NCI-H1417 (cell line): ENCODE results near the gene OR5AU1.
"Not testable (repeated sequence)": the region's sequence is repeated elsewhere in the genome, so short reads cannot be mapped to it uniquely, and the experiment has no call there.

ENCODE experiments used
- DNase-seq, 3 experiments: peaks; one replicate each; lab custom pipeline; 2025; lab: John Stamatoyannopoulos, UW

The OR5AU1 gene

DNA sequence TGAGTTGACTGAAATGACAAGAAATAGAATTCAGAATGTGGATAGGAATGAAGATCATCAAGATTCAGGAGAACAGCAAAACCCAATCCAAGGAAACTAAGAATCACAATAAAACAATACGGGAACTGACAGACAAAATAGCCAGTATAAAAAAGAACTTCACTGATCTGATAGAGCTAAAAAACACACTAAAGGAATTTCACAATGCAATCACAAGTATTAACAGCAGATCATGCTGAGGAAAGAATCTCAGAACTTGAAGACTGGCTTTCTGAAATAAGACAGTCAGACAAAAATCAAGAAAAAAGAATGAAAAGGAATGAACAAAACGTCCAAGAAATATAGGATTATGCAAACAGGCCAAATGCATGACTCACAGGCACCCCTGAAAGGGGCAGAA, 15.3 kb upstream of the OR5AU1 start:
- DNase-seq: no peak

DNA sequence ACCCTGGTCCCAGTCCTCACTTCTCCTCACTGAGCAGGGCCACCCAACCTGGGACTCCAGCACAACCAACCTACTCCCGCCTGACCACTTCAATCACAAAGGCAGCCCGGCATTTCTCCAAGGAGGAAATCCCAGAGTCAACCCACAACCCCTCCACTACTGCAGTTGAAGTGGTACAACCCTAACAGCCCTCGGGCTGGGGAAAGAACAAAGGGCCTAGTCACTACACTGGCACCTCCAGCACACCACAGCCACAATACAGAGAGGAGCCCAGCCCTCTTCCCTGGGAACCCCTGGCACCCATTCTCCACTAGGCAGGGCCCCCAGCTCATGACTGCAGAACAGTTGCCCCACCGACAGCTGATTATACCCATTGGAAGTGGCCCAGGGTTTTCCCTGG, 13.7 kb upstream of the OR5AU1 start:
- no peak for DNase-seq

DNA sequence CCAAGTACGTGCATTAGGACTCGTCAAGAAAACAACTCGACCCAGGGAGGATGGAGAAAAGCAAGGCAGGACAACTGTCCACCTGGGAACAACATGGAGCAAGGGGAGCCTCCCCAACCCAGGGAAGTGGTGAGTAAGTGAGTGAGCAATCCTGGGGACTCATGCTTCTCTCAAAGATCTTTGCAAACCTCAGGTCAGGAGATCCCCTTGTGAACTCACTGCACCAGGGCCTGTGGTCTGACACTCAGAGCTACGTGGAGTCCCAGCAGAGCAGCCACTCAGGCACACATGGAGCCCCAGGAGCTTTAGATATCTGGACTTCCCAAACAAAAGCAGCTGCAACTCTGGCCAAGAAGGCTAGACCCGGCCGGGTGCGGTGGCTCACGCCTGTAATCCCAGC, 12.2 kb upstream of the OR5AU1 start:
- DNase-seq: no peak

DNA sequence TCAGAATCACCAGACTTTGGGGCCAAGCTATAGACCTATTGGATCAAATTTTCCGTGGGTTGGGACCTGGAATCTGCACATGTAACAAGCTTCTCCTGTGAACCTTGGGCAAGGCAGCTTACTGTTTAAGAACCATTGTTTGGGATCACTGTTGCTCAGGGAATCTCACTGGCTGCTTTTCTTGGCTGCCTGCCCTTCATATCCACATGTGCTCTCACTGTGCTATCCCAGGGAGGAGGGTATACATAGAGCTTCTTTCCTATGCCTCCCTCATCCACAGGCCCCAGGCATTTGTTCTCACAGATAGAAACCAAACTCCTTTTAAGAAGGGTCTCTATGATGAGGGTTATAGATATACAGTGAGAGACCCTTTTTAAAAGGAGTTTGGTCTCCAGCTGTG, 9.8 kb upstream of the OR5AU1 start:
- not testable (repeated sequence) for DNase-seq

DNA sequence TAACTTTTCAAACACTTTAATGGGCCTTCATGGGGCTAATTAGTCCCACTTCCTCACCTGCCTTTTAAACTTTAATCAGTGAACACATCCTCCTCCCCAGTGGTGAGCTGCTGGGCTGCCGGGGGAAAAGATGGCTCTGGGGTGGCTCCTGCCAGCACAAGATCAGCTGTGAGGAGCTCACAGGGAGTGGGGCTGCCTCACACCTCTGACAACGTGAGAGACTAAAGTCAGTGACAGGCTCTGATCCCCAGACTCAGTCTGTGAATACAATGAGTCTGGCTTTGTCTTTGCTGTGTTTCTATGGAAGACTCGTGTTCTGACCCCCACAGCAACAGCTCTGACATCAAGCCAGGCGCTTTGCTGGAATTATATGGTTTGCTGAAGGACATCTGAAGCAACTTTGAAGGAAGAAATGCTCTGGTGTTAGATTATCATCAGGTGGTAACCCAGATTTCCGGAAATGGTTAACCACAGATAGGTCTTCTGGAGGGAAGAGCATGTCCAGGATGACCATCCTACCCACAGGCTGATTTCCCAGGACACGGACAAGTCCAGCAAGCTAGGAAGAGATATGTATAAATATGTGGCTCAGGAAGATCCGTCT, 9.2 kb upstream of the OR5AU1 start:
- not testable (repeated sequence) for DNase-seq

DNA sequence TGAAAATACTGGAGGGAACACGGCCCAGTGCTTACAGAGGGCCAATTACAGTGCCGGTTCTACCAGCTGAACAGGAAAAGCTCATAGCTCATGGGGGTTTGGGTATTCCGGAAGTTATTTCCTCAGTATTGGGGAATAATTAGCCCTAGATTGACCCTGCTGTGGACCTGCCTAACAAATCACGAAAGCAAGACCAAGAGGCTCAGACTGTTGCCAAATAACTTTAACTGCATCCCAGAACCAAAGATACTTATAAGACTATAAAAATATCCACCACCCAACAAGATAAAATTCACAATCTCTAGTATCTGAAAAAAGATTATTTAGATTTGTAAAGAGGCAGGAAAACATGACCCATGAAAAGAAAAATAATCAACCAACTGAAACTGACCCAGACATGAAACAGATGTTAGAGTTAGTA, 8.0 kb upstream of the OR5AU1 start:
- no peak for DNase-seq

DNA sequence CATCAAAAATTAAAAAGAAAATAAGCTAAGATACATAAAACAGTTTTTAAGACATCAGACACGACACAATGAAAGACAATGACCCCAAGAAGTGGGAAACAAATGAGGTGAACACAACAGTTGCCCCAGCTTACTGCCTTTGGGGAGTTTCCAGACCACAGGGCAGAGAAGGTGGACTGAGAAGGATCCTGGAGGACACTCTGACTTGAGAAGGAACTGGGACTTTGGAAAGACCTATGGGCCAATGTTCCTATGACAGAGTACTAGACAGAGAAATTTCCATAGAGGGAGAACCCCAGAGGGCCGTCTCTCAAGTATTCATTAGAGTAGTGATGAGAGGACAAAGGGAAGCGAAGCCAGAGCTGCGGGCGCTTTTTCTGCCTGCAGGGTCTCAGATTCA, 6.2 kb upstream of the OR5AU1 start:
- no peak for DNase-seq

DNA sequence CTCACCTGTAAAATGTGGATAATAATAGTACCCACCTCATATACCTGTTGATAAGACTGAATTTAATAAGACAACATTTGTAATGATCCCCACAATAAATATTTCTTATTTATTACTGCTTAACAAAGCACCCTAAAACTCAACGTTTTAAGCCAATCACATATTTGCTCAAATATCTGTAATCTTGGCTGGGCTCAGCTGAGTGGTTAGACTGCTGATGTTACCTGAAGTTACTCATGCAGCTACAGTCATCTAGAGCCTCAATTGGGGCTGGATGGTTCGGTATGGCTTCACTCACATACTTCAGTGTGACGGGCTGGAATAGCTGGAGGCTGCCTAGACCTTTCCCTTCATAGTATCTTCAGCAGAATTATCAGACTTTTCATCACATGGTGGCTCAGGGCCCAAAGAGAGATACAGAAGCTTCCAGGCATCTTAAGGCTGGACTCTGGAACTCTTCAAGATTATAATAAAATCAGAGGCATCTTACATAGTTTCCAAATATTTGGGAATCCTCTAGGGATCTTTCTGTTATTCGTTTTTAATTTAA, 4.3 kb upstream of the OR5AU1 start:
- no peak for DNase-seq

DNA sequence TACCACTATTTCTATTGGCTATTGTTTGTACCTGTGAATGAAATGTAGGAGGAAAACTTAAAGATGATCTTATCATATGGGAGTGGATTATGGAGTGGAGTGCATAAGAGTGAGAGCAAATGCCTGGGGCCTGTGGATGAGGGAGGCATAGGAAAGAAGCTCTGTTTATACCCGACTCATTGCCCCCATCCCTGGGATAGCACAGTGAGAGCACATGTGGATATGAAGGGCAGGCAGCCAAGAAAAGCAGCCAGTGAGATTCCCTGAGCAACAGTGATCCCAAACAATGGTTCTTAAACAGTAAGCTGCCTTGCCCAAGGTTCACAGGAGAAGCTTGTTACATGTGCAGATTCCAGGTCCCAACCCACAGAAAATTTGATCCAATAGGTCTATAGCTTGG, 2.3 kb upstream of the OR5AU1 start:
- DNase-seq: not testable (repeated sequence)

DNA sequence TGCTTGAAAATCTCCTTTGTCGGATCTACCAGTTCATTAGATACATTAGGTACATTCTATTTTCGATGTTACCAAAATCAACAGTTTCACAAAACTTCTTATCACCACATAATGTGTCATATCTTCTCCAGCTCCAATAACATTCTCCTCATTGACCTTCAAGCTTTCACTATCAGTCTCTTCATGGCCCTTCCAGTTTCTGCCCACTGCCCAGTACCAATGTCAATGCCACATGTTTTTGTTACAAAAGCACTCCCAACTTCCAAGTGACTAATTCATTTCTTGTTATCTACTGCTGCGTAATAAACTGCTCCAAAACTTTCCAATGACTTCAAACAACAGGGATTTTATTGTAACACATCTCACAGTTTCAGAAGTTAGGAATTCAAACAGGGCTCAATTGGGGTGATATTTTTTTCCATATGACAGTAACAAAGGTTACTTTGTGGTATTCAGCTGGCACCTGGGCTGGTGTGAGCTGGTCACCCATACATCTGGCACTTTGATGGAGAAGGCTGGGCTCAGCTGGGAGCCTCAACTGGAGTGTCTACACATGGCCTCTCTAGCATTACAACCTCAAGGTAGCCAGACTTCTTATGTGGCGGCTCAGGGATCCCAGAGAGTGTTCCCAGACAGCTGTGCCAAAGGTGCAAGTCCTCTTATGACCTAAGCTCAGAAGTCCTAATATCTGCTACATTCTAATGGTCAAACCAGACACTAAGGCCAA, 6.1 kb downstream of the OR5AU1 start:
- no peak for DNase-seq

DNA sequence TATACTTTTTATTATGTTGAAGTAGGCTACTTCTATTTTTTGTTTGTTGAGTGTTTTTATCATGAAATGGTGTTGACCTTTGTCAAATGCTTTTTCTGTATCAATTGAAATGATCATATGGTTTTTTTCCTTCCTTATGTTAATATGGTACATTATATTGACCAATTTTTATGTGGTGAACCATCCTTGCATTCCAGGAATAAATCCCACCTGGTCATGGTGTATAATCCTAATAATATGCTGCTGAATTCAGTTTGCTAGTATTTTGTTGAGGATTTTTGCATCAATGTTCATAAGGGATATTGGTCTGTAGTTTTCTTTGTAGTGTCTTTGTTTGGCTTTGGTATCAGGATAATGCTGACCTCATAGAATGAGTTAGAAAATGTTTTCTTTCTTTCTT, 10.4 kb downstream of the OR5AU1 start:
- DNase-seq: no peak

DNA sequence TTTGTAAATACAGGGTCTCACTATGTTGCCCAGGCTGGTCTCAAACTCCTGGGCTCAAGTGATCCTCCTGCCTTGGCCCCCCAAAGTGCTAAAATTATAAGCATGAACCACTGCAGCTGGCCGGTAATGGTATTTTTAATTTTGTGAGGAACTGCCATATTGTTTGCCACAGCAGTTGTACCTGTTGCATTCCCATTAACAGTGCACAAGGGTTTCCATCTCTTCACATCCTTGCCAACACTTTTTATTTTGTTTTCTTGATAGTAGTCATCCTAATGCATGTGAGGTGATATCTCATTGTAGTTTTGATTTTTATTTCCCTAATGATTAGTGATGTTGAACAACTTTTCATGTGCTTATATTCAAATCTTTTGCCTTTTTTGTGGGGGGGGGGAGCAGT, 13.5 kb downstream of the OR5AU1 start:
- DNase-seq: no peak

DNA sequence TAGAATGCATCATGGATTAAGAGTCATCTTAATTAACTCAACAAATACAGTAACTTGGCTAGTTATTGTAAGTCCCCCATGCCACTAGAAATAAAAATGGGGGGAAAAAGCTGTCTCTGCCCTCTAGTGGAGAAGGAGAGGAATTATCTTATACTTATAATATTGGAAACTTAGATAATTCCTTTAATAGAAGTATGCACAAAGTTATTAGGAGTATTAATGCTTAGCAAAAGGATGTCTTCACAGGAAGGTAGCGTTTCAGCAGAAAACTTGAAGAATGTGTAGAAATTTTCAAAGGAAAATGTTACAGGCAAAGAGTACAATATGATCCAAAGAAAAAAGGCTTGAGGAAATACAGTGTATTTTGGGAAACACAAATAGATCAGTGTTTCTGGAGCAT, 19.8 kb downstream of the OR5AU1 start:
- peak in 1 of 3 experiments; percentile 40 for DNase-seq

DNA sequence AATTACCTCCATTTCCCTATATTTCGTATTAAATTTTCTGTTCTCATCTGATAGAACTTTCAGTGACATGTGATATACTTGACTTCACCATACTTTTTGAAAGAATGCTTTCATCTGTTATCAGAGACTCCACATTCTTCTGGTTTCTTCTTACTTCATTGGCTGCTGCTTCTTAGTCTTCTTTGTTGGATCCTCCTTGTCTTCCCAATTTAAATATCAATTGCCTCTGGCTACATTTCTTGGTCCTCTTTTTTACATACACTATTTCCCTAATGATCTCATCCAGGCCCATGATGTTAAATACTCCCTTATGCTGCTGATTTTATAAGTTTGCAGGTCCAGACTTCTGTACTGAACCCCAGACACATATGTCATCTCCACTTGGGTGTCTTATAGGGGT, 22.0 kb downstream of the OR5AU1 start:
- no peak for DNase-seq

DNA sequence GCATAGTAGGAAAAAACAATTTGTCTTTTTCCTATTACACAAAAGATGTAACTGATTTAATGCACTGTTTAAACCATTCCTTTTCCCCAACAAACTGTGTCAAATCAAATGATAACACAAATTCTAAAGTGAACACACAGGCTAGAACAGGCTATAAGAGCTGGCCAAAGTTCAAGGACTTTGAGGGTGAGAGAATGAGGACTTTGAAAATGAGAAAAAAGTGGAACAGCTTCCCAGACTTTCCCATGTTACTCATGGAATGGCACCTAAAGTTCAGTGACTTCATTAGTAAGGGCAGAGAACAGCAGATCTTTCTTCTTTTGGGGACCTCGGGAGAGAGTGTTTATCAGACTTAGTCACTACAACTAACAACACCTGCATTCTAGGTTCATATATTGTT, 32.4 kb downstream of the OR5AU1 start:
- no peak for DNase-seq

DNA sequence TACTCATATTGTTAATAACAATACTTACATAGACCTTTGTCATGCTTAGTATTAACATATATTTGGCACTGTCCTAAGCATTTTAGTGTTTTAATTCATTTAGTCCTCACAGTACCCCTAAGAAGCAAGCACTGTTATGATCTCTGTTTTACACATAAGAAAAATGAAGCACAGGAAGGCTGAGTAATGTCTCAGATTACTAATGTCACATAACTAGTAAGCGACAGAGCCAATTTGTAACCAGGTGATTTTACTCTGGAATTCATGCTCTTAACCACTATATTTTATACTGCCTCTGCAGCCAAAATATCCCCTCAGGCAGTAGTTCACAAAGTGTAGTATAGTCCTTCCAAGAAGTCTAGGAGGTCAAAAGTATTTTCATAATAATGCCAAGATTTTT, 34.7 kb downstream of the OR5AU1 start:
- no peak for DNase-seq

DNA sequence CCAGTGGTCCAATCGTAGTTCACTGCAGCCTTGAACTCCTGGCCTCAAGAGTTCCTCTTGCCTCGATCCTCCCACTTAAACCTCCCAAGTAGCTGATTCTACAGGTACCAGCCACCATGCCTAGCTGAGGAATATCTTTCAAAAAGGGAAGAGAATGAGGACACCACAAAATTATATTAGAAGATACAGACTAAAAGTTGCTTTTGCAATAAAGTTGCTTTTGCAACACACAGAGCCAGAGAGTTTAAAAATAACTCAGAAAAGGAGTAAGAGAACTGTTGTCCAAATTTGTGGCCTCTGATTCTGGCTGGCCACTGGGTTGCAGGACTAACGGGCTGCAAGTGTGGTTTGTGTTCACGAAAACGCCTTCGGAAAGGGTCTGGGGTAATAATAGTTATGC, 35.2 kb downstream of the OR5AU1 start:
- DNase-seq: no peak

DNA sequence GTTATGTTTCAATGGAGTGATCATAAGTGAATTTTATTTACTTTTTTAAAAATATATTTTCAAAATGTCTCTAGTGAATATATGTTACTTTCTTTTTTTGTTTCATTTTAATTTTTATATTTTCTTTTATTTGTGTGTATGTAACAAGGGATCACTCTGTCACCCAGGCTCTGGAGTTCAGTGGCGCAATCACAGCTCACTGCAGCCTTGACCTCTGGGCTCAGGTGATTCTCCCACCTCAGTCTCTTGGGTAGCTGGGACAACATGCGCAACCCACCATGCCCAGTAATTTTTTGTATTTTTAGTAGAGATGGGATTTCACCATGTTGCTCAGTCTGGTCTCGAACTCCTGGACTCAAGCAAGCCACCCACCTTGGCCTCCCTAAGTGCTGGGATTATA, 36.9 kb downstream of the OR5AU1 start:
- no peak for DNase-seq

DNA sequence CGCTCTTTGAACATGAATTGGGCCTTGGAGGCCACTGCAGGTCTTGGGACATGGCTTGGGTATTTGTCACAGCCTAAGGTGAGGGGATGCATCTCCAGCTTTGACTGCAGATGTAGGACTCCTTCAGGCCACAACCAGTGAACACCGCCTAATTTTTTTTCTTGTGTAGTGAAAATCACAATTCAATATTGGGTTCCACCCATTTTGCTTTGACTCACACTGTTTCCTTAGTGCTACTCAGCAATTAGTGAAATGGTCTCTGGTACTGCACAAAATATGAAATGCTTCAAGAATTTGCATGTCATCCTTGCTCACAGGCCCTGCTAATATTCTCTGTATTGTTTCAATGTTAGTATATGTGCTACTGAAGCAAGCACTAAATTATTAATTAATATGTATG, 42.5 kb downstream of the OR5AU1 start:
- DNase-seq: no peak

DNA sequence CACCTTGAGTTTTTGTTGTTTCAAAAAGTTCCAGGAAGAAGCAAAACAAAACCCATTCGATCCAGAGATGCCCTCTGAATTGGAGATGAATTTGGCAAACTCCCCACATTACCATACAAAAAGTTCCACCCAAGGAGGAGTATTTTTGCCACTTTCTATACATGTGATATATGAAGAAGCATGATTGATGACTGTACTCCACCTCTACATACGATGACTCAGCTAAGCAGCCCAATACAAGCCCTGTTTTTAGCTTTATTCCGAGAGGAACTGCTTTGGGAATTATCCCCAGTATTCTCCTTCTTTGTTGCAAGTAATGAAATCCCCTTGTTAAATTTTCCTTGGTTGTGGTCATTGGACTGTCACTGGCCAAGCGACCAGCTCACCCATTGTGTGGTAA, 43.6 kb downstream of the OR5AU1 start:
- DNase-seq: no peak

DNA sequence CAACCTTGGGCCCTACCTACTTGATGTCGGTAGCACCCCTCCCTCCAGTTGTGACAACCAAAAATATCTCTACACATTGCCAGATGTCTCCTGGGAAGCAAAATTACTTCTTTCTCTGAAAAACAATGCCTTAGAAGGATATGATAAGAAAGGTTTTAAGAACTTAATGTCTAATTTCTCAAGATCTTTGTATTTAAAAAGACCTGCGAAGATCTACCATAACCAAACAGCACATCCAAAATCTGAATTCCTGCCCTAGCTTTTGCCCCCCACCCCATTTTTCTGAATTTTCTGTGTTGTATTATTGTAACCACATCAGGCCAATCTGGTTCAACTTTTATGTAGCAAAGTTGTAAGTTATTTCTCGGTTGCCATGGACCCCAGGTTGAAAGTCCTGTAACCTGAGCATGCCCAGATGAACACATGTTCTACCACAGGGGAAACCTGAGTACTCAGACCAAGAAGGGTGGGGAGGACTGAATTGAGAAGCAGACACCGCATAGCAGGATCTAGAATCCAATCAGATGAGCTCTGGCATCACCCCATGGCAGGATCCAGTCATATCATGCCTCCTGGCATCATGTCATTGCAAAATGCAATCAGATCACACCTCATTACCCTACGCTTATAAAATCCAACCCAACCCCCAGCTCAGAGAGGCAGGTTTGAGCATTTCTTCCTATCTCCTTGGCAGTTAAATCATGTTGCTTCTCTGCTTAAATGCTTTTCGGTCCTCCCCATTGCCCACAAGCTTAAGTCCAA, 46.3 kb downstream of the OR5AU1 start:
- no peak for DNase-seq

DNA sequence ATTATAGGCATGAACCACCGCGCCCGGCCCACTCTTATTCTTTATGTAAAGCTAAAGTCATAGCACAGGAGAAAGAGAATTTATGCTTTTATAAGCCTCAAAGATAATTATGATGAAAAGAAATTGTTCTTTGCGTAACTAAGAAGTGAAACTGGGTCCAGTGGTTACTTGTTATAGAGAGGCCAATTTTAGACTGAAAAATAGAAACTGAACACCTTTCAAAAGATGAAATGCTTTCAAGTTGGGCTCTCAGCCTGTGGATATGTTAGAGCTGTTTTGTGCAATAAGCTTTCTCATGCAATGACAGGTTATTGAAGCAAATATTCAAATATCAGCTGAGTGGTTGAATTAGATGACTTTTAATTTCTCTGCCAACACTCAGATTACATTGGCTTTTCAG, 47.1 kb downstream of the OR5AU1 start:
- no peak for DNase-seq

DNA sequence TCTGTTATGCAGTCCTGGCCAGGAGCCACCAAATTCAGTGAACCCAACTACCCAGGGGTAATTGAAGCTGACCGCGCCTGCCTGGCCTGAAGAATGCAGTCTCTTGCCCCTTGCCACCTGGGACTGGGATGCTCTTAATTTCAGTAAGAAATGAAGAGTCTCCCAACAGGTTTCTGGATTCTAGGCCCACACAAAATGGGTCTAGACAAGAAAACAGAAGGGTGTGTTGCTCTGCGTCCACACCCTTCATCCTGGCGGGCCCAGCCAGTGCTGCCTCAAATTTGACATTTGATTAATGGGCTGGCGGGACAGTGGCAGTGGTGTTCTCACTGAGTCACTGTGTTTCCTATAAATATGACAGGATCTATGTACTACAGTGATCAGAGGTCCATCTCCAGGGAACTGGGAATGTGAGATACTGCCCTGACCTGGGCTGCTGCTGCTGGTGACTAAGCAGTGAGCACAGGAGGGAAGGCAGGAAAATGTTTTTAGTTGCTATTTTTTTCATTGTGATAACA, 48.5 kb downstream of the OR5AU1 start:
- DNase-seq: no peak
